GM12891 (cell line): ENCODE measurements around the gene VPS4B. TPM values are rescaled to one million over a fixed set of nuclear protein-coding genes. Genes with fewer than 3 reads are reported as not detected.
A peak's percentile ranks its signal among the peaks of the same experiment; 100 is the strongest.
"Not testable (repeated sequence)": the region's sequence is repeated elsewhere in the genome, so short reads cannot be mapped to it uniquely, and the experiment has no call there.

Experiments
- DNase-seq: peaks from one replicate; pipeline ENCODE4 v3.0.0; 2011; ENCODE audit warnings: low spot score; ENCODE audit not compliant: insufficient read length
- FAIRE-seq: peaks from 2 replicates; lab custom pipeline; 2011; peaks lifted over from hg19 to GRCh38; lab: Jason Lieb, UNC
- PAX5 ChIP-seq: IDR thresholded peaks from 2 replicates; pipeline ENCODE4 v1.6.1; 2011; ENCODE audit warnings: low read length, moderate library complexity, mild to moderate bottlenecking; ENCODE audit not compliant: insufficient read depth, severe bottlenecking
- POLR2A ChIP-seq: IDR thresholded peaks from 2 replicates; pipeline ENCODE4 v1.6.1; 2011; ENCODE audit warnings: low read depth, low read length, control low read depth
- POLR2AphosphoS5 ChIP-seq: IDR thresholded peaks from 2 replicates; pipeline ENCODE4 v1.6.1; 2011; ENCODE audit warnings: low read depth, low read length, control low read depth
- POU2F2 ChIP-seq: IDR thresholded peaks from 2 replicates; pipeline ENCODE4 v1.6.1; 2011; ENCODE audit warnings: low read depth, mild to moderate bottlenecking, control low read depth, low read length, moderate library complexity
- SPI1 ChIP-seq: IDR thresholded peaks from 2 replicates; pipeline ENCODE4 v1.6.1; 2011; ENCODE audit warnings: low read depth, low read length, control low read depth
- TAF1 ChIP-seq: IDR thresholded peaks from 2 replicates; pipeline ENCODE4 v1.6.1; 2011; ENCODE audit warnings: low read depth, low read length, control low read depth
- polyA plus RNA-seq: library from polyadenylated mRNA; unstranded; fragments of >200 nt; gene quantifications from one replicate; pipeline ENCODE4 v1.2.1, GENCODE V29; 2012; ENCODE audit warnings: low read depth, missing spikeins, inconsistent platforms; ENCODE audit not compliant: missing spikeins

Gene VPS4B
- 12.3 TPM for polyA plus RNA-seq

DNA sequence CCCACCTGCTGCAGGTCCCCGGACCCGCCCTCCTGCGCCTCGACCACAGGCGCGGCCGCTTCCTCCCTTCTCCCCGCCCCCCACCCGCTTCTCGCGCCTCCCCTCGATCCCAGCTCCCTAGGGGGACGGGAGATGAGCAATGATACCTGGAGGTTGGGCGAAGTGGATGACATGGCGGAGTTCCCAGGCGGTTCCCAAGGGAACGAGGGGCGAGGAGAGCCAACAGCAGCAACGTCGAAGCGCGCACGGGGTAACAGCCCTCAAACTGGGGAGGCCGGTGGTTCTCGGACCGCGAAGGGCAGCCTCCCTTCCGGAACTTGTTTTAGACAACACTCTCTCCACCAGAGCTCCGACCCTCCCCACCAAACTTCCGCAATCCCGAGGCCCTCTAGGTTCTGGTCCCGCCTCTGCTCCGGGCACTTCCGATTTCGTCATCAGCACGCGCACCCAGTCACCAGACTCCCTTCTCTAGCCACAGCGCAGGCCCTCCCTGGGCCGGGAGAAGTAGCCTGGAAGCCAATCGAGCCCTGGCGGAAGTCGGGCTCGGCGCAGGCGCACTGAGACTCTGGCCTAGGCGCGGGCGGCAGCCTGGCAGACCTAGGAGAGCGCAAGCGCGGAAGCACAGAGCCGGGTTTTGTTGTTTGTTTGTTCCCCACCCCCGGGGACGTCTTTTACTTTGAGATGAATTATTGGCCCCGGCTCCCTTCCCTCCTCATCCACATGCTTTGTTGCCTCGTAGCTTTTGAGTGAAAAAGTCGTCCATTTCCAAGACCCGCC is at the start of gene VPS4B:
VPS4B (minus strand) TSS at position 390 of the 777 bp plus-strand sequence; CDS start at position 173, 217 bp downstream.
- TF ChIP-seq PAX5, result peak; percentile 14
- TF ChIP-seq TAF1, result peak; percentile 75
- peak; percentile 93 for TF ChIP-seq POLR2A
- TF ChIP-seq POLR2AphosphoS5, result peak; percentile 92
- peak; percentile 32; the same call in 1 of the 2 replicates for TF ChIP-seq SPI1
- peak; percentile 81 for TF ChIP-seq POU2F2
- FAIRE-seq, result peak; percentile 99
- DNase-seq, result peak; percentile 89

- no peak for TF ChIP-seq POLR2AphosphoS5
- TF ChIP-seq SPI1, result no peak
- no peak for TF ChIP-seq POU2F2
- TF ChIP-seq TAF1, result no peak
- TF ChIP-seq PAX5, result no peak
- no peak for TF ChIP-seq POLR2A
- no peak for FAIRE-seq
Measured at GRCh38 chr18:63470751-63471150, 48.5 kb upstream of the VPS4B start.

DNA sequence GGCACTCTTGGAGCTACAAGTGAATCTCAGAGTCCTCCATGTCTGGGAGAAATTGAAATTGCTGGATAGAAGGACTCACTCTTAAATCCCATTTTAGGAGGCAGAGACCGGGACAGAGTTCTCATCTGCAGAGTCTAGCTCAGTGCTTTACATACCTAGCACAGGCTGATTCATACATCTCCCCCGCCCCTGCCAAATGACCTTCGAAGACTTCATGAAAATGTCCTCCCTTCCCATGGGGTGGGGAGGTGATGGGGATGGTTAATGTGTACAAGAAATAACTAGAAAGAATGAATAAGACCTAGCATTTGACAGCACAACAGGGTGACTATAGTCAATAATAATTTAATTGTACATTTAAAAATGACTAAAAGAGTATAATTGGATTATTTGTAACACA is 46.3 kb upstream of the VPS4B start:
- TF ChIP-seq POU2F2, result no peak
- no peak for TF ChIP-seq SPI1
- no peak for TF ChIP-seq PAX5
- TF ChIP-seq TAF1, result no peak
- no peak for TF ChIP-seq POLR2A
- TF ChIP-seq POLR2AphosphoS5, result no peak
- no peak for FAIRE-seq
- DNase-seq, result no peak

More at GRCh38 chr18:63470751-63471150, 48.5 kb upstream of the VPS4B start:
- DNase-seq, result no peak

- no peak for TF ChIP-seq SPI1
- TF ChIP-seq POLR2A, result no peak
- DNase-seq (no peak), FAIRE-seq (no peak)
Measured at GRCh38 chr18:63467699-63468098, 45.4 kb upstream of the VPS4B start.

- DNase-seq, result no peak
- TF ChIP-seq POLR2A (no peak), POU2F2 (no peak), PAX5 (no peak), TAF1 (no peak), POLR2AphosphoS5 (no peak), SPI1 (no peak)
- FAIRE-seq, result no peak
Measured at GRCh38 chr18:63465059-63465458, 42.8 kb upstream of the VPS4B start.

GRCh38 chr18:63464434-63464833 is 42.2 kb upstream of the VPS4B start:
- no peak for TF ChIP-seq PAX5
- TF ChIP-seq POLR2A, result no peak
- TF ChIP-seq POLR2AphosphoS5, result no peak
- TF ChIP-seq TAF1, result no peak
- no peak for TF ChIP-seq POU2F2
- TF ChIP-seq SPI1, result no peak
- no peak for DNase-seq
- FAIRE-seq, result no peak

GRCh38 chr18:63460414-63460813 is 38.1 kb upstream of the VPS4B start:
- DNase-seq, result no peak
- FAIRE-seq, result no peak
- TF ChIP-seq PAX5 (no peak), TAF1 (no peak), POLR2AphosphoS5 (no peak), POLR2A (no peak), SPI1 (no peak), POU2F2 (no peak)

GRCh38 chr18:63457977-63458376 is 35.7 kb upstream of the VPS4B start:
- DNase-seq, result no peak
- TF ChIP-seq POLR2AphosphoS5 (no peak), PAX5 (no peak), TAF1 (no peak), SPI1 (no peak), POU2F2 (no peak), POLR2A (no peak)
- FAIRE-seq, result no peak

DNA sequence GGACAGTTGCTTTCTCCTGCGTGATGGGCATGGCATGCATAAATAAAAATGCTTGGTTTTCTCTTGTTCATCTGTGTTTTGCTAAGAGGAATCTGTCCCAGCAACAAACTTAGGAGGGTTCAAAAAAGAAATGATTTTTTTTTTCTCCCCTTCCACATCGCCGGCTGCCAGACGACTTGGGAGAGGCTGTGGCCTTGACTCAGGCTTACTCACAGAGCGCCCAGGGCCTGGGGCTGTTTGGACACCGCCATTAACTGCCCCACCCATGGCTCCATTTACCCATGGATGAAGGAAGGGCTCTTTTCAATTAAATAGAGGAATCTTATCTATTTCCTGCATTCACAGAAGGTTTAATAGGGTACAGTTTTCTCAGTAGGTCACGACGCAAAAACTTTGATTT is 32.2 kb upstream of the VPS4B start:
- DNase-seq (no peak), FAIRE-seq (no peak)
- TF ChIP-seq PAX5, result no peak
- TF ChIP-seq TAF1, result no peak
- no peak for TF ChIP-seq POU2F2
- TF ChIP-seq POLR2AphosphoS5, result no peak
- no peak for TF ChIP-seq POLR2A
- no peak for TF ChIP-seq SPI1

- not testable (repeated sequence) for FAIRE-seq, DNase-seq
Measured at GRCh38 chr18:63452751-63453150, 30.5 kb upstream of the VPS4B start.
